ENCODE measurements around the gene TEX13A.

The TEX13A gene

GRCh38 chrX:105189093-105189492 lies 31.4 kb downstream of the TEX13A start:
- TF ChIP-seq CTCF (IDR thresholded peaks at IDR 0.05; ENCODE audit: control insufficient read depth, extremely low read depth, insufficient read depth), result no peak
- no peak overlapping the region for H3K4me3 ChIP-seq (ENCODE audit: low read depth, low read length)
- no peak for DNase-seq (ENCODE audit: low read depth)

GRCh38 chrX:105179644-105180043 lies 40.9 kb downstream of the TEX13A start:
- H3K4me3 ChIP-seq (ENCODE audit: low read depth, low read length), result no peak overlapping the region
- DNase-seq (ENCODE audit: low read depth), result no peak
- no peak for TF ChIP-seq CTCF (IDR thresholded peaks at IDR 0.05; ENCODE audit: control insufficient read depth, extremely low read depth, insufficient read depth)

- TF ChIP-seq CTCF (IDR thresholded peaks at IDR 0.05; ENCODE audit: control insufficient read depth, extremely low read depth, insufficient read depth), result no peak
- no peak overlapping the region for H3K4me3 ChIP-seq (ENCODE audit: low read depth, low read length)
- DNase-seq (ENCODE audit: low read depth), result no peak
Observed at GRCh38 chrX:105173071-105173470, 47.4 kb downstream of the TEX13A start.

Measured in LNCaP clone FGC (cell line).